ENCODE measurements around the gene KDM2B.
"Not testable (repeated sequence)": the region's sequence is repeated elsewhere in the genome, so short reads cannot be mapped to it uniquely, and the experiment has no call there.

The KDM2B gene

DNA sequence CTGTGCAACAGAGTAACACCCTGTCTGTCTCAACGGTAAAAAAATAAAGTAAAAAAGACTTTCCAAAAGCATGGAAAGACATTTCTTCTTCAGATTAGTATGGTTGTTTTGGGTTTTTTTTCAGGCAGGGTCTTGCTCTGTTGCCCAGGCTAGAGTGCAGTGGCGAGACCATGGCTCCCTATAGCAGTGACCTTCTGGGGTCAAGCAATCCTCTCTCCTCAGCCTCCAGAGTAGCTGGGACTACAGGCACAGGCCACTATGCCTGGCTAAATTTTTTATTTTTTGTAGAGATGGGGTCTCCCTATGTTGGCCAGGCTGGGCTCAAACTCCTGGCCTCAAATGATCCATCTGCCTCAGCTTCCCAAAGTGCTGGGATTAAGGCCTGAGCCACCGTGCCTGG, 72.8 kb downstream of the KDM2B start:
- DNase-seq (ENCODE audit: extremely low read depth in 1 of 2, low read depth in 1 of 2) = no peak

DNA sequence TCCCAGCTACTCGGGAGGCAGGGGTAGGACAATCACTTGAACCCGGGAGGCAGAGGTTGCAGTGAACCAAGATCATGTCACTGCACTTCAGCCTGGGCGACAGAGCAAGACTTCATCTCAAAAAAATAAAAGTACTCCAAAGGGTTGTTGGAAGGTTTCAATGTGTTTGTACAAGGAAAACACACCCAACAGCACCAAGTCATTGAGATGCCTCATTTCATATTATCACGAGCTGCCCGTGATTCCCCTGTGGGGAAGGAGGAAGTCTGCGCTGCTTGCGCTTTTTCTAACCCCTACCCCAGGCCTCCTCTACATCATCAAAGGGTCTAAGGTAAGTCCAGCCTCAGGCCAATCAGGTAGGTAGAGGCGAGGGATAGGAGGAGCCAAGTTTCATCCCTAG, 73.6 kb downstream of the KDM2B start:
- DNase-seq (ENCODE audit: extremely low read depth in 1 of 2, low read depth in 1 of 2) = no peak

DNA sequence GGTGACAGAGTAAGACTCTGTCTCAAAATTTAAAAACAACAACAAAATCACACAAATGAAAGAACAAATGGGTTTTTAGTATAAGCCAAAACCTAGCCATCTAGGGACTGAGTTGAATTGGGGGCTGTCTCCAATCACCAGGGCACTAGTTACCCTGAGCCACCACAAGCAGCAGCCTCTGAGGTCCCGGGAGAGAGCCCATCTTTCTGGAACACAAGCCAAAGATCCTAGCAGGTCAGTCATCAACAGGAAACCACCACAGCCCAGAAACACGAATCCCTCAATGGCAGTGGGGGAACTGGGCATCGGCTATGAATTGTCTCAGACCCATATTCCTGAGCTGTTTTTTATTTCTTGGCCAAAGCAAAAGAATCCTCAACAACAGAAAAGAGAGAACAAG, 75.3 kb downstream of the KDM2B start:
- no peak for DNase-seq (ENCODE audit: extremely low read depth in 1 of 2, low read depth in 1 of 2)

DNA sequence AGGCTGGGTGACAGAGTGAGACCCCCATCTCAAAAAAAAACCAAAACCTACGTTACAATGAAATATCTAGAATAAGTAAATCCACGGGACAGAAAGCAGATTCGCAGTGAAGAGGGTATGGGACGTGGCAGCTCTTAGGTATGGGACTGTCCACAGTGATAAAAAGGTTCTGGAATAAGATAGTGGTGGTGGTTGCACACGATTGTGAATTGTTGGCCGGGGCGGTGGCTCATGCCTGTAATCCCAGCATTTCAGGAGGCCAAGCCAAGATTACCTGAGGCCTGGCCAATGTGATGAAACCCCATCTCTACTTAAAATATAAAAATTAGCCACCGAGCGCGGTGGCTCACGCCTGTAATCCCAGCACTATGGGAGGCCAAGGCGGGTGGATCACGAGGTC, 76.3 kb downstream of the KDM2B start:
- no peak for DNase-seq (ENCODE audit: extremely low read depth in 1 of 2, low read depth in 1 of 2)

DNA sequence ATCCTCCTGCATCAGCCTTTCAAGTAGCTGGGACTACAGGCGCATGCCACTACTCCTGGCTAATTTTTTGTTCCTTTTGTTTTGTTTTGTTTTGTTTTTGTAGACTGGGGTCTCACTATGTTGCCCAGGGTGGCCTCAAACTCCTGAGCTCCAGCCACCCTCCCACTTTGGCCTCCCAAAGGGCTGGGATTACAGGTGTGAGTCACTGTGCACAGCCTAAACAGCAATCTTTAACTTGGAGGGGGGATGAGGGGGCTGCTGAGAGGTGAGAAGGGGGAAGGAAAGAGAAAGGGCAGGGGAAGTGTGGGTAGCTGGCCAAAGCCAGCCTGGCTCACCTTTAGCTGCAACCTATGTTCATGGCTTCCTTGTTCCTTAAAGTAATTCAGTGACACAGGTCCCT, 77.4 kb downstream of the KDM2B start:
- no peak for DNase-seq (ENCODE audit: extremely low read depth in 1 of 2, low read depth in 1 of 2)

DNA sequence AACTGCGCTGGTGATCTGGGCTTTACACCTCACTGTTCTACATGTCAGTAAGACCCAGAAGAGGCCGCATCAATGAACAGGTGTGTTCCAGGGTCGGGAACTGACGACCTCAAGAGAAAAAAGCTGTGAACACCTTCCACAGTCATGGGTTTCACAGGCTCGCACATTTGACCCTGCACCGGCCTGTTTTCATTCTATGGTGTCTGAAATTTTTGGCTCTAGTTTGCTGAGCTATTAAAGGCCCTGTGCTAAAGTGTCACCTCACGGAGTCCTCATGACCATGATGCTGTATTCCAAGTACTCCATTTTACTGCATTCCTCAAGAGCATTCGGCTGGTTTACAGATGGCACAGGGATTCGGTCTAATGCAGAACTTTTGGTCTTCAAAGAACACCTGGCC, 78.9 kb downstream of the KDM2B start:
- DNase-seq (ENCODE audit: extremely low read depth in 1 of 2, low read depth in 1 of 2) = no peak

DNA sequence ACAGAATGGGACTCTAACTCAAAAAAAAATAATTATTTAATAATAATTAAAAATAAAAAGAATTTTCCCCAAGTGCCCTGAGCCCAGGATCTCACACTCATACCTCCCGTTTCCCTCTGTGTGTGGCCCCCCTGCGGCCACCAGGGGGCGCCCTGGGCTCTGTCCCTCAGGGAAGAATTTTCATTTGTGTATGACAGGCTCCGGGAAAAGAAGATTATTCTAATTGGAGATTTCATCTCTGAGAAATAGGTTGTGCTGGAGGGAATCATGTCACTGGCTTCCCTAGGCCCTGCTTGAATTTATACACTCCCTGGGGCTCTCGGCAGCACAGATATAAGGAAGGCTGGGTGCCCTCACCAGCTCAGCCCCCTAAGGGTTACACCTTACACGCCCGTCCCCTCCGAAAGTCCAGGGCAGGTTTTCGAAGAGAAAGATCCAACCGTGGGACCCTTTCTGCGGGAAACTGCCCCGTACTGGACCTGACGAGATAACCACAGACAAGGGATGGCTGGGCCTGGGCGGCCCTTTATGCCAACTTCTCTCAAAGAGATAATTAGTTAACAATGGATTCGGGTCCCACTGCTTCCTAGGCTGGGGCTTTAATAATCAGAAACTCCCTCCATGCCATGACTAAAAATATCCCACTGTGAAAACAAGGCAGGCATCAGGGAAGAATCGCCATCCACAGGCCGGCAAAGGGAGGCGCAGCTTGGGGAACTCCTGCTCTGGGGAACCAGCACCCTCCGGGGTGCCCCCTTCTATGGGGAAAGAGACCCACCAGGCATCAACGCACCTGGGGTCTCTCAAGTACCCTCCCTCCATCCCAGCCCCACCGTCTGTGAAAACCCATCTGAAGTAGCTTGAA, 80.7 kb downstream of the KDM2B start:
- peak; percentile 22 to 26 for DNase-seq (ENCODE audit: extremely low read depth in 1 of 2, low read depth in 1 of 2)

DNA sequence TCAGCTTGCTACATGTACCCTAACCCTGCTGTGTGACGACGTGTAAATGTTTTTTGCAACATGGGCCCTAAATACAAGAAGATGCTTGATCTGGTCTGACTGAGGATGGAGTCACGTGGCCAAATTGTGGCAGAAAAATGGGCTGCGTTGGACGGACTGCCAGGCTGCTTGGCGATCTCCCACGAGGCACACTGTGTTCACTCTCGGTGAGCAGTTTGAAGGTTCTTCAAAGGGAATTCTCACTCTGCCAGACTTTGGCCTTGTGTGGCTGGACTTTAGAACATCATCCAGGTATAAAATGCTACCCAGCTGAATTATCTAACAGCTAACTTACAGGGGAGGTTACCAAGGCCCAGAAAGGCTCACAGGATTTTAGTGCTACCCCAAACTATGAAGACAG, 85.1 kb downstream of the KDM2B start:
- no peak for DNase-seq (ENCODE audit: extremely low read depth in 1 of 2, low read depth in 1 of 2)

DNA sequence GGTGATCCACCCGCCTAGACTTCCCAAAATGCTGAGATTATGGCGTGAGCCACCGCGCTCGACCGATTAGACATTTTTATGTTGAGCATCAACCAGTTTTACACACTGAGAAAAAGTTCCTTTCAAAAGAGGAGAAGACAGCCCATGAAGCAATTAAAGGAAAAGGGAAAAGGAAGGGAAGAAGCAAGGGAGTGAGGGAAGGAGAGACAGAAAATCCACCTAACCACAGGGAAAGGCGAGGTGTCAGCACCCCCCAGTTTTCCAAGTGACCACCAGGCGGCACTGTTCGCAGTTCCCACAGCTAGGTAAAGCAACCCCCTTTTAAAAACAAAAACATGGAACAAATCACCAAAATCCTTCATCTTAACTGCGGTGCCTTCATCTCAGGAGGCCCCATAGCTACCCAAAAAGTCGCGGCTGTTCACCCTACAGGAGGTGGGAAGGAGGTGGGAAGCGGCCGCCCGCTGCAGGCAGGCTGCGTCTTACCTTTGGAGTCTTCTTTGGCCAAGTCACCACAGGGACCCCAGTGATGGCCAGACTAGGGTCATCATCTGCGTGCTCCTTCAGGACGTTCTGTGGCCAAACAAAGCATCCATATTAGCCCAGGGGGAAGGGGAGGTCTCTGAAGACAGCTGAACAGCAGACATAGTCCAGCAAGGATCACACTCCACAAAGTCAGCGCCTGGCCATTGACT, 86.6 kb downstream of the KDM2B start:
- peak in 1 of 2 donors; percentile 21 for DNase-seq (ENCODE audit: extremely low read depth in 1 of 2, low read depth in 1 of 2)

DNA sequence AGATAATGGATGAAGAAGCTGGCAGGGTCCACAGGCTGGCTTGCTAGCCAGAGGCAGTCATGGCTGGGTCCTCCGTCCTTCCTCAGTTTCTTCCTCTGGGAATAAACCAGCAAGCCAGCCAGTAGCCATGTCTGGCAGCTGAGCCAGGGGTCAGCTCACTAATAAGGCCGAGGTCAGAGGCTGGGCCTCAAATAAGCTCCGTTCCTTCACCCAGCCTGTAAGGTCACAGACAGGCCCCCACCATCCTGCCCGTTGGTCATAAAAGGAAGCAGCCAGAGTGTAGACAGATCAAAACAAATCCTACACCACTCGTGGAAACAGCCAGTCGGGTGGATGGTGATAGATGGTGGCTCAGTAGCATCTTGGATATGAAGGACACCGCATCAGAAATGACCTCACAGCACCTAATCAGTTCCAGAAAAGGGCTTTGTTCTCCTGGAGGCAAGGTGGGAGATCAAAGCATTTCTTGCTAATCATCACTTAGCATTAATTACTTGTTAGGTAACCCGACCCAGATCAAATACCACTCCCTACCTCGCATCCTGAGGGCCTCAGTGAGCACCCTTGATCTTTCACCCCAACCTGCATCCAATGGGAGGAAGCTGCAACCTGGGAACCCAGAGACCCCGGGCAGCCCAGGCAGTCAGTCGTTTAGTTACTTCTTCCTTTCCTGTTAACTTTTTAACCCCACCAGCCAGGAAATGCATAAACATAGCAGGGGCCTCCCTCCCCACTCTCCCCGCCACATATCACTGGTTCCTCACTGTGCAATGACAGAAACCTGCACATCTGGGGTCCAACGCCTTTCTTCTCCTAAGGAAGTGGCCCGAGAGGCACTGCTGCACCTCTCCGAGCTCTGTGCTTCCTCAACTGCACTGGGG, 90.2 kb downstream of the KDM2B start:
- no peak for DNase-seq (ENCODE audit: extremely low read depth in 1 of 2, low read depth in 1 of 2)

DNA sequence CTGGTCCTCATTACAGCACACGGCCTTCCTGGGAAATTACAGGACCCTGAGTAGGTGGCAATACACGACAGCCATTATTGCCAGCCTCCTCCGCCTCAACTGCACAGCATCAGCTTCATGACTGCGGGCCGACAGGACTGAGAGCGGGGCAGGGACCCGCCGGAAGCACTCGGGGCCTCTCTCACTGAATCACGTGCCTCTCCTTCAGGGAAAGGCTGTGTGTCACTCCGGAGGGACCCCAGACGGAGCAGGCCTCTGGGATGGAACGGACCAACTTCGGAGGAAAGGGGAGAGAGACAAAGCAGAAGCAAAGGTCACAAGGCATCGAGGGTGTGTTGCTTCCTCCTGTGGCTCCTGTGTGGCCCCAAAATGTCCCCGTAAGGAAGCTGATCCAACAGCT, 90.9 kb downstream of the KDM2B start:
- no peak for DNase-seq (ENCODE audit: extremely low read depth in 1 of 2, low read depth in 1 of 2)

DNA sequence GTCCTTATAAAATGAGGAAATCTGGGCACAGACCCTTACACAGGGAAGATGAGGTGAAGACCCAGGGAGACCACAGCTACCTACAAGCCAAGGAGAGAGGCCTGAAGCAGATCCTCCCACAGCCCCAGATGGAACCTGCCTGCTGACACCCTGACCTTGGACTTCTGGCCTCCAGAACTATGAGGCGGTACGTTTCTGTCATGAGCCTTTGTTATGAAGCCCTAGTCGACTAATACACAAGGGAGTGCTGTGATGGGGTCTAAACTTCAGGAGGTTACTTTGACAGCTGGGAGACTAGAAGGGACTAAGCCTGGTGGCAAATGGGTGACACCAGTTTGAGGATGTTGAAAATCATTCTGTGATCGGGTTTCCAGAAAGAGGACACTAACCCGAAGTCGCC, 95.9 kb downstream of the KDM2B start:
- DNase-seq (ENCODE audit: extremely low read depth in 1 of 2, low read depth in 1 of 2) = no peak

DNA sequence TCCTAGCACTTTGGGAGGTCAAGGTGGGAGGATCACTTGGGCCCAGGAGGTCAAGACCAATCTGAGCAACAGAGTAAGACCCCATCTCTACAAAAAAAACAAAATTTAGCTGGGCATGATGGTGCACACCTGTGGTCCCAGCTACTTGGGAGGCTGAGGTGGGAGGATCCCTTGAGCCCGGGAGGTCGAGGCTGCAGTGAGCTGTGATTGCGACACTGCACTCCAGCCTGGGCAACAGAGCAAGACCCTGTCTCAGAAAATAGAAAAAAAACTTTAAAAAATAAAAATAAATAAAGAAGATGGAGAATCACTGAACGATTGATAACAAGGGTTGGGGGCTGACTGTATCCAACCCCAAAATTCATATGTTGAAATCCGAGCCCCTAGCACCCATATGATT, 96.3 kb downstream of the KDM2B start:
- DNase-seq (ENCODE audit: extremely low read depth in 1 of 2, low read depth in 1 of 2) = not testable (repeated sequence)

DNA sequence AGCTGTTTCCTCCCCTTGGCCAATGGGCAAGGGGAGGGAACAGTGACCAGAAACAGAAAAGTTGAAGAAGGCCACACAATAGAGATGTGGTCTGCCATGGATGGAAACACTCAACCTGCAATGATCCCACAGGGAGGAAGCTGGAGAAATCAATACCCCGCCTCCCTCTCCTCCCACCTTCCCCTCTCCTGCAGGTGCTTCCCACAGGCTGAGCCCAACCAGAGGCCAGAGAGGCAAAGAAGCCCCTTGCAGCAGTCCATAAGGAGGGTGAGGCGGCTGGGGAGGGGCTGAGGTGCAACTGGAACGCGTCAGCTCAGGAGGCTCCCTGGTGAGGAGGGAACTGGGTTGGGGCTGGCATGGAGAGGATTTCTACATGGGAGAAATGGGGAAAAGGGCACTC, 96.9 kb downstream of the KDM2B start:
- DNase-seq (ENCODE audit: extremely low read depth in 1 of 2, low read depth in 1 of 2) = no peak

DNA sequence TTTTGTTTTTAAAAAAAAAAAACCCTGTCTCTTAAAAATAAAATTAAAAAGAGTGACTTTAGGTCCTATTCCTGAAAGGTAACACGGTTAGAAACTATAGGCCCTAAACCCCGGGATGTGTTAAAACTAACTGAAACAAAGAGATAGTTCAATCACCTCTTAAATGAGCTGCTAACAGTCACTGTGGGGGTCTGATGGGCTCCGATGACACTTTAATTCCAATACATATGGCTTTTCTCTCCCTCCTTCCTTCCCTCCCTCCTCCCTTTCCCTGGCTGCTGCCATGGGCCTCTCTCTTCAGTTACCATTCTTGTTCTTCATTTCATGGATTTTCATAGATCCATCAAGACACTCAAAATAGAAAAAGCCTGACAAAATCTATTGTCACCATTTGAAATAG, 104.3 kb downstream of the KDM2B start:
- DNase-seq (ENCODE audit: extremely low read depth in 1 of 2, low read depth in 1 of 2) = no peak

DNA sequence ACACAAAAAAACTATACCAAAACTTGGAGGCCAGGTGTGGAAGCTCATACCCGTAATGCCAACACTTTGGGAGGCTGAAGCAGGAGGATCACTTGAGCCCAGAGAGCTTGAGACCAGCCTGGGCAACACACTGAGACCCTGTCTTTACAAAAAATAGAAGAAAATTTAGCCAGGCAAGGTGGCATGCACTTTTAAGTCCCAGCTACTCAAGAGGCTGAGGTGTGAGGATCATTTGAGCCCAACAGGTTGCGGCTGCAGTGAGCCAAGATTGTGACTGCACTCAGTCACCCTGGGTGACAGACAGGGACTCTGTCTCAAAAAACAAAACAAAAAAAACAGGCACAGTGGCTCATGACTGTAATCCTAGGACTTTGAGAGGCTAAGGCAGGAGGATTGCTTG, 105.5 kb downstream of the KDM2B start:
- no peak for DNase-seq (ENCODE audit: extremely low read depth in 1 of 2, low read depth in 1 of 2)

DNA sequence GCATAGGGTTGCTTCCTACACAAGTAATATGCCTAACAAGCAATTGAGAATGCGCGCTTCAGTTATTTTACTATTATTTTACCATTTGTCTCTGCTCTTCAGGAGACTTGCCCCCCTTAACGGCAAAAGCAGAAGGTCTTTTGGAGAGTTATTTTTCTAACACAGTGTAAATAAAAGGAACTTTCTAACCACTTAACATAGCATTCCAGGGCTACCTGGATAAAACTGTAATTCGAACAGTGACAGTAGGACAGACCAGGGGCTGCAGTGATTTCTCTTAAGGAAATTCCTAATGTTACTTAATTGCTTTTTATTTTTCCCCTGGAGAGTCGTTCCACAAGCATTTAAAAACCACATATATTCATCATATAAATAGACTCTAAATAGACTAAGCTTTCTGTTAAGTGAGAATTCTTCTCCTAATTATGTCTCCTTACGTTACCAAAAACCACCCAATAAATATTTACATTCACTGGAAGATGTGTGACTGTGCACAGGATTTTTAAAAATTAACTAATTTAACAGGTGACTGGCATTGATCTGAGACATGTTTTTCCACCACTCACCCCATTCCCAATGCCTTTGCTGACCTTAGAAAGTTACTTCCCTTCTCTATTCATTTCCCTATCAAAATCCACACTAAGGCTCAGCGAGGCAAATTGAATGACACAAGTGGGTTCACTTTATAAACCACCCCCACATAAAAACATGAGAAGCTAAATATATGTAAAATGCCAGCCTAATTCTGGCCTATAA, 108.5 kb downstream of the KDM2B start:
- no peak for DNase-seq (ENCODE audit: extremely low read depth in 1 of 2, low read depth in 1 of 2)

DNA sequence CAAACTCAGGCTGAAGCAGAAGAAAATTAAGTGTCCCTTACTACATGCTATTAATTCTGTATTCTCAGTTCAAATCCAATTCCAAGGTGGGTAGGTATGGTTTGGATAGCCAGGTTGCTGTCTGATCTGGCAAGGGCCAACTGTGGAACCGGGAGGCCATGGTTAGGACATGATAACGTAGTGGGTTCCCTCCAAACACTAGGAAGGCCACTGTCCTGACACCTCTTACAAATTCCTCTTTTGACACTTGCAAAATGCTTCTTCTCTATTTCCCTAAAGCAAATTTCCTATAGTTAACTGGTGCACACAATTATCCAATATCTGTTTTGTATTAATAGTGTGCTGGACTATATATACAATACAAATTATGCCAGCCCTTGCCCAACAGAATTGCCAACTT, 110.1 kb downstream of the KDM2B start:
- DNase-seq (ENCODE audit: extremely low read depth in 1 of 2, low read depth in 1 of 2) = no peak

DNA sequence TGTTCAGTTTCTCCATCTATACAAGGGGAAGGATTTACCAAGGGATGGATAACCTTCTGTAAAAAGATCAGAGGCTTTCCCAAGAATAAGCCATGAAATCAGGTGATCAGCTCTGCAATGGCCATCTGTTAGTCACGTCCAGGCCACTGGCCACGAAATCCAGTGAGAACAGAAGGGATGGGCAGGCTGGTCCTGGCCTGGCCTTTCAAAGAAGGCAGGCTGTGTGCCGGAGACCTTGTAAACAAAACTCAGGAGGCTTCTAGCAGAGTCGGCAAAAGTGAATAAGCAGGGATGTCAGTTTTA, 112.4 kb downstream of the KDM2B start:
- DNase-seq (ENCODE audit: extremely low read depth in 1 of 2, low read depth in 1 of 2) = no peak

DNA sequence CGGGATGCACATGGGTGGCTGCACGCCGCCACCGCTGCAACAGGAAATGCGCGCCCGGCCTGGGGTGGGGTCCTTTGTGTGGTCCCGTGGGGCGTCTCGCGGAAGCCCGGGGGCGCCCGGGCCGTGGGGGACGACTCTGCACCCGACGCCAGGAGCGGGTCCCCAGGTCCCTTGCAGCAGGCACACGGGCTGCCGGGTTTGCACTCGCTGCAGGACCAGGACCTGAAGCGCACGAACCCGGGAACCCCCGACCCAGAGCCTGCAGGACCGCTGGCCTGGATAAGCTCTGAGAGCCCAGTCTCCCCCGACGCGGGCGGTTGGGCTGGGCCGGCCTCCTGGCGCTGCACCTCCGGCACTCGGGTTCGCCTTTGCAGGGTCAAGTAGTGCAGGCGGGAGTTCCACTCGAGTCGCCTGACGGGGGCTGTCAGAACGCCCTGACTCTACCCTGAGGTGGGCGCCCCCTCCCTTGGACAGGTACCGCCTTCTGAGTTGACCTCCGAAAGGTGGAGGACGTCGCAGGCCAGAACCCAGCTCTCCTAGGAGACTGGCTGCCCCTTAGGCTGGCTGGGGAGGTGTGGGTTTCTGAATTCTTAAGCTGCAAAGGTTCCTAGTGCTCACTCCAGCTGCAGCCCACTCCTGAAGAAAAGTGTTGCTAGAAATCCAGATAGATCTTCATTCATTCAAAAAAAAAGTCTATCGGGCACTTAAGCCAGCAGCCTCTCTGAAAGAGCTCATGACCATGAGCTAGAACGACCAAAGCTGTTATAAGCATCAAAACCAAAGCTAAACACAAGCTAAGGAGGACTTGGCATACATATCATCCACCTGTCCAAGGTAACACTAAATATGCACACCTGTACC, 113.0 kb downstream of the KDM2B start:
- no peak for DNase-seq (ENCODE audit: extremely low read depth in 1 of 2, low read depth in 1 of 2)

All from stimulated activated CD8-positive, alpha-beta memory T cell treated with anti-CD3 and anti-CD28 coated beads, Interleukin-7, amount 100 ng/mL, for 48 hours (primary cell).